Right lobe of liver (tissue), 6 donors: Measurements from ENCODE around the gene SOX21. TPM values are rescaled to one million over a fixed set of nuclear protein-coding genes. Genes with fewer than 3 reads are reported as not detected.

Experiments used
- ATAC-seq, 4 donors: fragments of 200-7000 bp; cut with Tn5 transposase; one replicate each; pipeline ENCODE4 v1.9.1; 2020; ENCODE audit warnings: mild to moderate bottlenecking in 4 of 4, moderate library complexity in 4 of 4
- DNase-seq, 3 donors: peaks; one replicate each; pipeline ENCODE4 v3.0.0-alpha.2; 2020
- H3K27ac ChIP-seq, 3 donors: fragments of 200-600 bp; one replicate each; pipeline ENCODE4 v1.8.0; 2022
- H3K27me3 ChIP-seq, 2 donors: fragments of 200-600 bp; one replicate each; pipeline ENCODE4 v1.8.0; 2022
- H3K36me3 ChIP-seq, 4 donors: fragments of 200-600 bp; sonication (generic) in 1 of 4; one replicate each; pipeline versions ENCODE4 v1.5.1 to v1.8.0; 2017 to 2022; ENCODE audit warnings: control low read depth in 1 of 4
- H3K4me1 ChIP-seq, 4 donors: fragments of 200-600 bp; sonication (generic) in 1 of 4; one replicate each; pipeline versions ENCODE4 v1.5.1 to v1.8.0; 2017 to 2022; ENCODE audit warnings: control low read depth in 1 of 4
- H3K4me3 ChIP-seq, 3 donors: fragments of 200-600 bp; one replicate each; pipeline ENCODE4 v1.8.0; 2022
- H3K9me3 ChIP-seq, 4 donors: fragments of 200-600 bp; sonication (generic) in 1 of 4; one replicate each; pipeline versions ENCODE4 v1.5.1 to v1.8.0; 2017 to 2022; ENCODE audit warnings: control low read depth in 1 of 4
- CTCF ChIP-seq, 4 donors: fragments of 200-600 bp in 3 of 4; fragments of 450-650 bp in 1 of 4; IDR thresholded peaks; one replicate each; pipeline versions ENCODE4 v1.5.1 to v1.8.0; 2016 to 2022; ENCODE audit warnings: antibody characterized with exemption in 4 of 4, mild to moderate bottlenecking in 2 of 4
- POLR2A ChIP-seq: fragments of 450-650 bp; IDR thresholded peaks from one replicate; pipeline ENCODE4 v1.6.1; 2017; ENCODE audit warnings: antibody characterized with exemption, mild to moderate bottlenecking
- WGBS: methylation state at CpG from one replicate; pipeline ENCODE4 v1.1.6; 2018; ENCODE audit warnings: low coverage, low lambda C conversion rate; ENCODE audit not compliant: insufficient coverage; ENCODE audit errors: missing lambda C conversion rate; 5-methylcytosine and 5-hydroxymethylcytosine counted together
- intact Hi-C, 2 donors: fragments of 100-400 bp; cut with DNase I; formaldehyde crosslinking; loops; one replicate each; pipeline versions ENCODE4 v1.11.2 to v1.14.1; 2022
- long read RNA-seq: library from polyadenylated mRNA; unstranded; transcript quantifications from one replicate; pipeline ENCODE4 v2.0.0, GENCODE V29; 2019
- total RNA-seq, 6 experiments: library from RNA; depleted of rRNA in 2 of 6; stranded (reverse); fragments of >200 nt in 2 of 6; fragmentation: NEBNext Ultra II Directional in 3 of 6; extraction: Animal tissue kit (Norgen Biotek cat#: 25700) in 3 of 6; gene quantifications; one replicate each; pipeline versions ENCODE4 v1.1.0 to v1.2.4, GENCODE V29; 2016 to 2023
- donor health status: DM: no; HTN: yes; CAD: no.
- donor health status: DM: no; HTN: no; CAD: no.
- donor health status: DM: no; HTN: no; CAD: no.
- donor health status: DM: no; HTN: yes; CAD: no.
- donor health status: DM: no; HTN: yes; CAD: no.

SOX21 gene
- total RNA-seq, result not detected
- long read RNA-seq, result 0 reads

- Histone ChIP-seq H3K36me3 (no peaks in the 10 kb centered on the region), H3K4me1 (peaks cover 0 to 17% (median 1%) of the 10 kb centered on the region in 4 donors), H3K27me3 (peaks cover 10 to 46% of the 10 kb centered on the region in 2 donors), H3K27ac (no peak within 1 kb of the TSS), H3K9me3 (no peaks in the 10 kb centered on the region), H3K4me3 (no peak within 1 kb of the TSS)
- no peak for ATAC-seq
- no peak for DNase-seq
- TF ChIP-seq POLR2A (no peak), CTCF (IDR thresholded peaks at IDR 0.05) (no peak)
- WGBS, result 3% methylated on average over 23 of the region's 38 CpGs
- intact Hi-C loops, result no loop called here
These were observed at the start of gene SOX21 for GRCh38 chr13:94712287-94712811. Gene SOX21 (minus strand): TSS chr13:94712545. CDS start chr13:94712049, 496 bp downstream.

DNA sequence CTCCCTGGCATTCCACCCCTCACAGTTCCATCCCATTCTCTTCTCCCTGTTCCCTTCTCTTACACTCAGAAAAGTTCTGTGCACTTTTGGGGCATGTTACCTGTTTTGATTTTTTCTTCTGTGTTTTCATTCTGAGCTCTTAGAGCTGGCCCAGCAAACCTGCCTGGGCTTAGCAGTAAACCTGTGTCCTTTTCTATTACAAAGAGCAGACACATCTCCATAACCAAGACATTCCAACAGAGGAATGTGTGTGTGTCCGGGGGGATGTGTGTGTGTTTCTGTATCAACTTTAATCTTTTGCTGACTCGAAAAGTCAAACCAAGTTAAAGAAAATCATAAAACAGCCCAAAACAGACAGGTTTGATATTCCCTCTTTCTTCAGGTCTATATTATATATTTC is 49.1 kb upstream of the SOX21 start:
- no peak overlapping the region for H3K4me3 ChIP-seq
- ATAC-seq (no peak), DNase-seq (no peak)
- H3K27me3 ChIP-seq, result no peaks in the 10 kb centered on the region
- no peak overlapping the region for H3K27ac ChIP-seq
- no peaks in the 10 kb centered on the region for H3K9me3 ChIP-seq
- TF ChIP-seq POLR2A (no peak), CTCF (IDR thresholded peaks at IDR 0.05) (no peak)
- intact Hi-C loops, result no loop called here
- no peaks in the 10 kb centered on the region for H3K36me3 ChIP-seq
- H3K4me1 ChIP-seq, result no peaks in the 10 kb centered on the region
- 43% methylated on average over 2 of the region's 2 CpGs for WGBS

DNA sequence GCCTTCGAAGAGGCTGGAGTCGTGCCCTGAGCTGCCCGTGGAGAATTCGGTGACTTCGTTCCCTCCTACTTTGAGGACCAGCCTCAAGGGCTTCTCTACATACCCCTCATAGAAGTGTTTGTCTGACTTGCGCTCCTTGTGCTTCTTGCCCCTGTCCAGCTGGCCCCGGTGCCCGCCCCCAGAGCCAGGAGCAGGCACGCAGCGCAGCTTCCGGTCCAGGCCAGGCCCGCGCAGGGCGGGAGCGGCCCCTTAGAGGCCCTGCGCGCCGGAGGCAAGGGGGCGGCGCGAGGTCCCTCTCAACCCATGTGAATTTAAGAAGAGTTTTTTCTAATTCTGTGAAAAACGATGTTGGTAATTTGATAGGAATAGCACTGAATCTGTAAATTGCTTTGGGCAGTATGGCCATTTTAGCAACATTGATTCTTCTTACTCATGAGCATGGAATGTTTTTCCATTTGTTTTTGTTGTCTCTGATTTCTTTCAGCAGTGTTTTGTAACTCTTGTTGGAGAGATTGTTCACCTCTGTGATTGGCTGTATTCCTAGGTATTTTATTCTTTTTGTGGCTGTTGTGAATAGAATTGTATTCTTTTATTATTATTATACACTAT is 46.9 kb upstream of the SOX21 start:
- Histone ChIP-seq H3K9me3 (no peaks in the 10 kb centered on the region), H3K27ac (no peak overlapping the region), H3K4me1 (no peaks in the 10 kb centered on the region), H3K36me3 (no peaks in the 10 kb centered on the region), H3K27me3 (no peaks in the 10 kb centered on the region), H3K4me3 (no peak overlapping the region)
- ATAC-seq (no peak), DNase-seq (no peak)
- TF ChIP-seq POLR2A, result no peak
- no peak for TF ChIP-seq CTCF (IDR thresholded peaks at IDR 0.05)
- WGBS, result 88% methylated on average over 18 of the region's 22 CpGs
- intact Hi-C loops, result no loop called here

- WGBS, result 56% methylated on average over 5 of the region's 5 CpGs
- no peaks in the 10 kb centered on the region for H3K36me3 ChIP-seq
- H3K27ac ChIP-seq, result no peak overlapping the region
- H3K9me3 ChIP-seq, result no peaks in the 10 kb centered on the region
- H3K4me1 ChIP-seq, result no peaks in the 10 kb centered on the region
- DNase-seq (no peak), ATAC-seq (no peak)
- no peak overlapping the region for H3K4me3 ChIP-seq
- TF ChIP-seq POLR2A, result no peak
- TF ChIP-seq CTCF (IDR thresholded peaks at IDR 0.05), result no peak
- no peaks in the 10 kb centered on the region for H3K27me3 ChIP-seq
- intact Hi-C loops, result no loop called here
These were observed 46.2 kb upstream of the SOX21 start for GRCh38 chr13:94758436-94758960.
